Lower leg skin (tissue), 3 donors: ENCODE data around the gene DUOX1.

Experiments
- POLR2A ChIP-seq, 2 donors: fragments of 450-650 bp; IDR thresholded peaks; one replicate each; pipeline ENCODE4 v1.6.1; 2016 to 2017; ENCODE audit warnings: antibody characterized with exemption in 2 of 2, mild to moderate bottlenecking in 1 of 2, moderate library complexity in 1 of 2
- TF ChIP-seq, protein P1 (sequence below), 3 donors: fragments of 450-650 bp; IDR thresholded peaks; one replicate each; pipeline ENCODE4 v1.5.1; 2016; ENCODE audit warnings: antibody characterized with exemption in 3 of 3, mild to moderate bottlenecking in 3 of 3, moderate library complexity in 2 of 3

DNA sequence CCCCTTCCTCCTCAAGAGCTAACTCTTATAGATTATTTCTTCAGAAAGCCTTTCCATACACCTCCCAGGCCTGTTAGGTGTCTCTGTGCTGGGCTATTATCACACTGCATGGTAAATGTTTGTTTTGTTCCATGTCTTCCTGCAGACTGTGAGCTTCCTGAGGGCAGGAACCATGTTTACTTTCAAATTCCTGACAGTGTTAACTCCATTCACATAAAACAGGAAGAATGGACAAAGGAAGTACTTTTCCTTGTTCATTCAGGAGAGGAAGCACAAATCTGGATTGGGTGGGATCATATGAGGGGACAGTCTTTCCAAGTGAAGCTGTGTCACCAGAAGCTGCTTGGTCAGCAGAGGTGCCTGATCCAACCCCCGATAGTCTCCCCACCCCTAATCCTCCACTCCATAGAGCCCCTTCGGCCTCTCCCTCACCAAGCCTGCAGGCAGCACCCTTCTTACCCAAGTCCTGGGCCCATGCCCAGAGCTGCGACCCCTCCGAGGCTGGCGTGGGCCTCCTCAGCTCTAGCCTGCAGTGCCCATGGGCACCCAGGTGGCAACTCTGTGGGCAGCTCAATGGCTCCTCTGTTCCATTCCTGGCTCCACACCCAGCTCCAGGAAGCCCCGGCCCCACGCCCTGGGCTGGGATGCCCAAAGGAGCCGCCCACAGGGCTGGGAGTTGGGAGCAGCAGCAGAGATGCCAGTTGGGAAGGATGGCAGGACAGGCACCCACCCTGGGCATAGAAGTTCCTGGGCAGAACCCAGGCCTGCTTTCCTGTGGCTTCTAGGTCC lies 51.0 kb downstream of the DUOX1 start:
- TF ChIP-seq, protein P1, sequence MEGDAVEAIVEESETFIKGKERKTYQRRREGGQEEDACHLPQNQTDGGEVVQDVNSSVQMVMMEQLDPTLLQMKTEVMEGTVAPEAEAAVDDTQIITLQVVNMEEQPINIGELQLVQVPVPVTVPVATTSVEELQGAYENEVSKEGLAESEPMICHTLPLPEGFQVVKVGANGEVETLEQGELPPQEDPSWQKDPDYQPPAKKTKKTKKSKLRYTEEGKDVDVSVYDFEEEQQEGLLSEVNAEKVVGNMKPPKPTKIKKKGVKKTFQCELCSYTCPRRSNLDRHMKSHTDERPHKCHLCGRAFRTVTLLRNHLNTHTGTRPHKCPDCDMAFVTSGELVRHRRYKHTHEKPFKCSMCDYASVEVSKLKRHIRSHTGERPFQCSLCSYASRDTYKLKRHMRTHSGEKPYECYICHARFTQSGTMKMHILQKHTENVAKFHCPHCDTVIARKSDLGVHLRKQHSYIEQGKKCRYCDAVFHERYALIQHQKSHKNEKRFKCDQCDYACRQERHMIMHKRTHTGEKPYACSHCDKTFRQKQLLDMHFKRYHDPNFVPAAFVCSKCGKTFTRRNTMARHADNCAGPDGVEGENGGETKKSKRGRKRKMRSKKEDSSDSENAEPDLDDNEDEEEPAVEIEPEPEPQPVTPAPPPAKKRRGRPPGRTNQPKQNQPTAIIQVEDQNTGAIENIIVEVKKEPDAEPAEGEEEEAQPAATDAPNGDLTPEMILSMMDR (IDR thresholded peaks at IDR 0.05) = no peak
- TF ChIP-seq POLR2A (IDR thresholded peaks at IDR 0.05) = no peak
